Parathyroid adenoma (tissue), 2 donors: ENCODE data around the gene IGFBP6.

Experiments used
- H2AFZ ChIP-seq: fragments of 300-600 bp; sonication (generic); one replicate; pipeline ENCODE4 v1.7.0; 2017; ENCODE audit warnings: antibody characterized with exemption, mild to moderate bottlenecking
- H3K27ac ChIP-seq: fragments of 300-600 bp; sonication (generic); one replicate; pipeline ENCODE4 v1.7.0; 2017
- H3K27me3 ChIP-seq: fragments of 300-600 bp; sonication (generic); one replicate; pipeline ENCODE4 v1.7.0; 2017; ENCODE audit warnings: low read length; ENCODE audit not compliant: control insufficient read depth, insufficient read depth
- H3K36me3 ChIP-seq: fragments of 300-600 bp; sonication (generic); one replicate; pipeline ENCODE4 v1.7.0; 2017; ENCODE audit warnings: low read length; ENCODE audit not compliant: control insufficient read depth, insufficient read depth
- H3K4me1 ChIP-seq: fragments of 300-600 bp; sonication (generic); one replicate; pipeline ENCODE4 v1.7.0; 2017; ENCODE audit warnings: control low read depth
- H3K4me2 ChIP-seq: fragments of 300-600 bp; sonication (generic); one replicate; pipeline ENCODE4 v1.7.0; 2017; ENCODE audit warnings: low read length
- H3K4me3 ChIP-seq: fragments of 300-600 bp; sonication (generic); one replicate; pipeline ENCODE4 v1.7.0; 2017; ENCODE audit warnings: low read depth, low read length
- H3K79me2 ChIP-seq: fragments of 300-600 bp; sonication (generic); one replicate; pipeline ENCODE4 v1.7.0; 2017; ENCODE audit warnings: control low read depth
- H3K9ac ChIP-seq: fragments of 300-600 bp; sonication (generic); one replicate; pipeline ENCODE4 v1.7.0; 2017; ENCODE audit warnings: mild to moderate bottlenecking
- H3K9me3 ChIP-seq: fragments of 300-600 bp; sonication (generic); one replicate; pipeline ENCODE4 v1.7.0; 2017; ENCODE audit warnings: low read length; ENCODE audit not compliant: control insufficient read depth
- TF ChIP-seq, protein P1 (sequence below): fragments of 300-600 bp; sonication (generic); IDR thresholded peaks from one replicate; pipeline ENCODE4 v1.7.0; 2017; ENCODE audit warnings: antibody characterized with exemption, mild to moderate bottlenecking
- donor health status: primary hyperparathyroidism.

IGFBP6 gene

DNA sequence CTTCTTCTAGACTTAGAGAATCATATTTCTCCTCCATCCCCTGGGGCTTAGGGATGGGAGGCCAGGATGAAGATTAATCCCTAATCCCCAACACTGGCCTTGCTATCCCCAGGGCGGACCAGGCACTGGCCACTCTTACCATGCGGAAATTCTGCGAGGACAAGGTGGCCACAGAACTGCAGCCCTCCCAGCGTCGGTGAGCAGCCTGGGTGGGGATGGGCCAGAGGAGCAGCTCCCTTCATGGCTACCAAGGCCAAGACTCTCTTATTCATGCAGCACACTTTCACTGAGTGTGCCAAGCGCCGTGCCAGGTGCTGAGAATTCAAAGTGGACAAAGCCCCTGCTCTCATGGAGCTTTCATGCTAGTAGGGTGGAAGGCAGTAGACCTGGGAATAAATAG is 40.6 kb upstream of the IGFBP6 start:
- Histone ChIP-seq H3K4me3 (no peak overlapping the region), H3K9me3 (no peaks in the 10 kb centered on the region), H3K4me2 (no peak overlapping the region), H3K79me2 (peaks cover 5% of the 10 kb centered on the region), H3K4me1 (peaks cover 35% of the 10 kb centered on the region), H3K9ac (no peak overlapping the region), H3K36me3 (no peaks in the 10 kb centered on the region), H3K27ac (no peak overlapping the region), H2AFZ (no peak overlapping the region), H3K27me3 (no peaks in the 10 kb centered on the region)
- TF ChIP-seq, protein P1, sequence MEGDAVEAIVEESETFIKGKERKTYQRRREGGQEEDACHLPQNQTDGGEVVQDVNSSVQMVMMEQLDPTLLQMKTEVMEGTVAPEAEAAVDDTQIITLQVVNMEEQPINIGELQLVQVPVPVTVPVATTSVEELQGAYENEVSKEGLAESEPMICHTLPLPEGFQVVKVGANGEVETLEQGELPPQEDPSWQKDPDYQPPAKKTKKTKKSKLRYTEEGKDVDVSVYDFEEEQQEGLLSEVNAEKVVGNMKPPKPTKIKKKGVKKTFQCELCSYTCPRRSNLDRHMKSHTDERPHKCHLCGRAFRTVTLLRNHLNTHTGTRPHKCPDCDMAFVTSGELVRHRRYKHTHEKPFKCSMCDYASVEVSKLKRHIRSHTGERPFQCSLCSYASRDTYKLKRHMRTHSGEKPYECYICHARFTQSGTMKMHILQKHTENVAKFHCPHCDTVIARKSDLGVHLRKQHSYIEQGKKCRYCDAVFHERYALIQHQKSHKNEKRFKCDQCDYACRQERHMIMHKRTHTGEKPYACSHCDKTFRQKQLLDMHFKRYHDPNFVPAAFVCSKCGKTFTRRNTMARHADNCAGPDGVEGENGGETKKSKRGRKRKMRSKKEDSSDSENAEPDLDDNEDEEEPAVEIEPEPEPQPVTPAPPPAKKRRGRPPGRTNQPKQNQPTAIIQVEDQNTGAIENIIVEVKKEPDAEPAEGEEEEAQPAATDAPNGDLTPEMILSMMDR = no peak

DNA sequence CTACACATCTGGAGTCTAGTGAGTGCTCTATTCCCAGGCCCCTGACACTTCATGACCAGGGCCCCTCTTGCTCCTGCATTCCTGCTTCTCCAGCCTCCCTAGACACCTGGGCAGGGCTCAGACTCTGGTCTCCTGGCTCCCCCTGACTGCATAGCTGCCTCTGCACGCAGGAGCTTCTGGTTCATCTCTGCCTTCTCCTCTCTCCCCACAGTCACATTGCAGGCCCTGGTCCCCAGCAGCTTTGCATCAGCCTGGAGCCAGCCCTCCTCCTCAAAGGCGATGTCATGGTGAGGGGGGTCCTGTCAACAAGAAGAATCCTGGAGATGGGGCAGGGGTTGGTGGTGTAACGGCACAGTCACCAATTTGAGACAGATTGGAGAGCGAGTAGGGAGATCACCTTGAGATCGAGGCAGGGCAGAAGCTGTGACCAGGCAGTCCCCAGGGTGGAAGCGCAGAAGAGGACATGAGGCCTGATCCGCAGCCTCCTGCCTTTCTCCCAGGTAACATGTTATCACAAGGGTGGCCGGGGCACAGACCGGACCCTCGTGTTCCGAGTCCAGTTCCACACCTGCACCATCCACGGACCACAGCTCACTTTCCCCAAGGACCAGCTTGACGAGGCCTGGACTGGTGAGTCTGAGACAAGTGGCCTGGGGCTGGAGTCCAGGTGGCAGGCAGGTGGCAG is 39.5 kb upstream of the IGFBP6 start:
- Histone ChIP-seq H3K9me3 (no peaks in the 10 kb centered on the region), H3K4me1 (peaks cover 29% of the 10 kb centered on the region), H3K27me3 (no peaks in the 10 kb centered on the region), H3K9ac (no peak overlapping the region), H3K4me2 (no peak overlapping the region), H3K4me3 (no peak overlapping the region), H3K79me2 (no peaks in the 10 kb centered on the region), H3K27ac (no peak overlapping the region), H2AFZ (no peak overlapping the region), H3K36me3 (no peaks in the 10 kb centered on the region)
- TF ChIP-seq, protein P1 = no peak

DNA sequence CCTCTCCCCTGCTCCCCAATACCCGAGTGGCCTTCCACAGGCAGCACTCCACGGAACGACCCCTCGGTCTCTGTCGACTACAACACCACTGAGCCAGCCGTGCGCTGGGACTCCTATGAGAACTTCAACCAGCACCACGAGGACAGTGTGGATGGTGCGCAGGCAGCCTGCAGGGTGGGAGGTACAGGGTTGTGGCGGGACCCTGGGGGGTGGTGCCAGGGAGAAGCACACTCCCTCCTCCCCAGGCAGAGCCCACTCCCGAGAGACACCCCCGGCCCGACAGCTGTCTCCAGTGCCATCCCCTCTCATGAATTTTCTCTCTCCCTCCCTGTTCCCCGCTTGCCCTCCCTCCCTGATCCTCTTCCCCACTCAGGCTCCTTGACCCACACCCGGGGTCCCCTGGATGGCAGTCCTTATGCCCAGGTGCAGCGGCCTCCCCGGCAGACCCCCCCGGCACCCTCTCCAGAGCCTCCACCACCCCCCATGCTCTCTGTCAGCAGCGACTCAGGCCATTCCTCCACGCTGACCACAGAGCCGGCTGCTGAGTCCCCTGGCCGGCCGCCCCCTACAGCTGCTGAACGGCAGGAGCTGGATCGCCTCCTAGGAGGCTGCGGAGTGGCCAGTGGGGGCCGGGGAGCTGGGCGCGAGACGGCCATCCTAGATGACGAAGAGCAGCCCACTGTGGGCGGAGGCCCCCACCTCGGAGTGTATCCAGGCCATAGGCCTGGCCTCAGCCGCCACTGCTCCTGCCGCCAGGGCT is 38.6 kb upstream of the IGFBP6 start:
- Histone ChIP-seq H3K79me2 (no peaks in the 10 kb centered on the region), H3K9ac (no peak overlapping the region), H3K4me1 (peaks cover 21% of the 10 kb centered on the region), H3K27ac (no peak overlapping the region), H3K4me2 (no peak overlapping the region), H3K9me3 (no peaks in the 10 kb centered on the region), H3K27me3 (no peaks in the 10 kb centered on the region), H2AFZ (no peak overlapping the region), H3K36me3 (no peaks in the 10 kb centered on the region), H3K4me3 (no peak overlapping the region)
- TF ChIP-seq, protein P1 = no peak

DNA sequence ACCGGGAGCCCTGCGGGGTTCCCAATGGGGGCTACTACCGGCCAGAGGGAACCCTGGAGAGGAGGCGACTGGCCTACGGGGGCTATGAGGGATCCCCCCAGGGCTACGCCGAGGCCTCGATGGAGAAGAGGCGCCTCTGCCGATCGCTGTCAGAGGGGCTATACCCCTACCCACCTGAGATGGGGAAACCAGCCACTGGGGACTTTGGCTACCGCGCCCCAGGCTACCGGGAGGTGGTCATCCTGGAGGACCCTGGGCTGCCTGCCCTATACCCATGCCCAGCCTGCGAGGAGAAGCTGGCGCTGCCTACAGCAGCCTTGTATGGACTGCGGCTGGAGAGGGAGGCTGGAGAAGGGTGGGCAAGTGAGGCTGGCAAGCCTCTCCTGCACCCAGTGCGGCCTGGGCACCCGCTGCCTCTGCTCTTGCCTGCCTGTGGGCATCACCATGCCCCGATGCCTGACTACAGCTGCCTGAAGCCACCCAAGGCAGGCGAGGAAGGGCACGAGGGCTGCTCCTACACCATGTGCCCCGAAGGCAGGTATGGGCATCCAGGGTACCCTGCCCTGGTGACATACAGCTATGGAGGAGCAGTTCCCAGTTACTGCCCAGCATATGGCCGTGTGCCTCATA is 37.9 kb upstream of the IGFBP6 start:
- no peak overlapping the region for H2AFZ ChIP-seq
- no peak overlapping the region for H3K4me2 ChIP-seq
- H3K36me3 ChIP-seq = no peaks in the 10 kb centered on the region
- peaks cover 21% of the 10 kb centered on the region for H3K4me1 ChIP-seq
- H3K4me3 ChIP-seq = no peak overlapping the region
- H3K9ac ChIP-seq = no peak overlapping the region
- H3K9me3 ChIP-seq = no peaks in the 10 kb centered on the region
- H3K27me3 ChIP-seq = no peaks in the 10 kb centered on the region
- TF ChIP-seq, protein P1 = no peak
- no peak overlapping the region for H3K27ac ChIP-seq
- H3K79me2 ChIP-seq = no peaks in the 10 kb centered on the region
